SK-N-SH (cell line): ENCODE data around the gene NTRK3.

Experiments
- CHD2 ChIP-seq: fragments of 150-350 bp; IDR thresholded peaks from 2 replicates; pipeline ENCODE4 v1.6.1; 2018; ENCODE audit warnings: low read length; ENCODE audit not compliant: partially characterized antibody
- EP300 ChIP-seq, 2 experiments: IDR thresholded peaks; 2 replicates each; pipeline versions ENCODE4 v1.4.0 to v1.6.1; 2012; ENCODE audit warnings: borderline replicate concordance in 1 of 2, low read depth in 1 of 2, low read length in 1 of 2
- NRF1 ChIP-seq: IDR thresholded peaks from 2 replicates; pipeline ENCODE4 v1.6.1; 2012; ENCODE audit warnings: low read depth, mild to moderate bottlenecking, low read length
- POLR2AphosphoS5 ChIP-seq: IDR thresholded peaks from 2 replicates; pipeline ENCODE4 v1.6.1; 2012; ENCODE audit warnings: low read depth, low read length
- SIN3A ChIP-seq: IDR thresholded peaks from 2 replicates; pipeline ENCODE4 v1.6.1; 2012; ENCODE audit warnings: low read depth, mild to moderate bottlenecking, low read length, moderate library complexity, borderline replicate concordance
- TEAD4 ChIP-seq: IDR thresholded peaks from 2 replicates; pipeline ENCODE4 v1.4.0; 2012; ENCODE audit warnings: mild to moderate bottlenecking, borderline replicate concordance; ENCODE audit not compliant: insufficient read depth
- TF ChIP-seq, protein P1 (sequence below): fragments of 200-600 bp; sonication (generic); IDR thresholded peaks from 2 replicates; pipeline ENCODE4 v1.6.1; 2017; ENCODE audit warnings: antibody characterized with exemption, mild to moderate bottlenecking, moderate library complexity
- TF ChIP-seq, protein P2 (sequence below): fragments of 150-350 bp; IDR thresholded peaks from 2 replicates; pipeline ENCODE4 v1.6.1; 2017; ENCODE audit warnings: antibody characterized with exemption, low read length, low read depth, borderline replicate concordance
- TF ChIP-seq, protein P3 (sequence below): IDR thresholded peaks from 2 replicates; pipeline ENCODE4 v1.4.0; 2012; ENCODE audit warnings: low read depth, borderline replicate concordance
- TF ChIP-seq, protein P4 (sequence below): IDR thresholded peaks from 2 replicates; pipeline ENCODE4 v1.6.1; 2012; ENCODE audit warnings: mild to moderate bottlenecking, low read depth, low read length, moderate library complexity

DNA sequence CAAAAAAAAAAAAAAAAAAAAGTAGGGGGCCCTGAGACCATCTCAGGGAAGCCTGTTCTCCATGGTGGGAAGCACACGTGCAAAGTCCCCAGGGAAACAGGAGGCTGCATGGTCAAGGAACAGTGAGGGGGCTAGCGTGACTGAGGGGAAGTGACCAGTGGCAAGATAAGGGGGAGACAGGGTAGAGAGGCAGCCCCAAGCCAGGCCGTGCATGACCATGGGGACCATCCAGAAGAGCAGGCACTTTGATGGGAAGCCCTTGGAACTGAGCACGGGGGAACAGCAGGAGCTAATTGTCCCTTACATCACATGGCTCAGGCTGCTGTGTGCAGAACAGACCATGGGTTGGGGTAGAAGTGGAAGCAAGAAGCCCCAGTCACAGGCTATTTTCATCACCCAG, 196.2 kb downstream of the NTRK3 start:
- TF ChIP-seq, protein P1, sequence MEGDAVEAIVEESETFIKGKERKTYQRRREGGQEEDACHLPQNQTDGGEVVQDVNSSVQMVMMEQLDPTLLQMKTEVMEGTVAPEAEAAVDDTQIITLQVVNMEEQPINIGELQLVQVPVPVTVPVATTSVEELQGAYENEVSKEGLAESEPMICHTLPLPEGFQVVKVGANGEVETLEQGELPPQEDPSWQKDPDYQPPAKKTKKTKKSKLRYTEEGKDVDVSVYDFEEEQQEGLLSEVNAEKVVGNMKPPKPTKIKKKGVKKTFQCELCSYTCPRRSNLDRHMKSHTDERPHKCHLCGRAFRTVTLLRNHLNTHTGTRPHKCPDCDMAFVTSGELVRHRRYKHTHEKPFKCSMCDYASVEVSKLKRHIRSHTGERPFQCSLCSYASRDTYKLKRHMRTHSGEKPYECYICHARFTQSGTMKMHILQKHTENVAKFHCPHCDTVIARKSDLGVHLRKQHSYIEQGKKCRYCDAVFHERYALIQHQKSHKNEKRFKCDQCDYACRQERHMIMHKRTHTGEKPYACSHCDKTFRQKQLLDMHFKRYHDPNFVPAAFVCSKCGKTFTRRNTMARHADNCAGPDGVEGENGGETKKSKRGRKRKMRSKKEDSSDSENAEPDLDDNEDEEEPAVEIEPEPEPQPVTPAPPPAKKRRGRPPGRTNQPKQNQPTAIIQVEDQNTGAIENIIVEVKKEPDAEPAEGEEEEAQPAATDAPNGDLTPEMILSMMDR: no peak
- TF ChIP-seq SIN3A: no peak
- TF ChIP-seq, protein P2, sequence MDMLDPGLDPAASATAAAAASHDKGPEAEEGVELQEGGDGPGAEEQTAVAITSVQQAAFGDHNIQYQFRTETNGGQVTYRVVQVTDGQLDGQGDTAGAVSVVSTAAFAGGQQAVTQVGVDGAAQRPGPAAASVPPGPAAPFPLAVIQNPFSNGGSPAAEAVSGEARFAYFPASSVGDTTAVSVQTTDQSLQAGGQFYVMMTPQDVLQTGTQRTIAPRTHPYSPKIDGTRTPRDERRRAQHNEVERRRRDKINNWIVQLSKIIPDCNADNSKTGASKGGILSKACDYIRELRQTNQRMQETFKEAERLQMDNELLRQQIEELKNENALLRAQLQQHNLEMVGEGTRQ: no peak
- TF ChIP-seq TEAD4: no peak
- TF ChIP-seq, protein P3, sequence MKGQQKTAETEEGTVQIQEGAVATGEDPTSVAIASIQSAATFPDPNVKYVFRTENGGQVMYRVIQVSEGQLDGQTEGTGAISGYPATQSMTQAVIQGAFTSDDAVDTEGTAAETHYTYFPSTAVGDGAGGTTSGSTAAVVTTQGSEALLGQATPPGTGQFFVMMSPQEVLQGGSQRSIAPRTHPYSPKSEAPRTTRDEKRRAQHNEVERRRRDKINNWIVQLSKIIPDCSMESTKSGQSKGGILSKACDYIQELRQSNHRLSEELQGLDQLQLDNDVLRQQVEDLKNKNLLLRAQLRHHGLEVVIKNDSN: no peak
- no peak for TF ChIP-seq CHD2
- TF ChIP-seq NRF1: no peak
- no peak for TF ChIP-seq EP300 (IDR thresholded peaks at IDR 0.05; ENCODE audit: borderline replicate concordance in 1 of 2, low read depth in 1 of 2, low read length in 1 of 2)
- no peak for TF ChIP-seq POLR2AphosphoS5
- TF ChIP-seq, protein P4, sequence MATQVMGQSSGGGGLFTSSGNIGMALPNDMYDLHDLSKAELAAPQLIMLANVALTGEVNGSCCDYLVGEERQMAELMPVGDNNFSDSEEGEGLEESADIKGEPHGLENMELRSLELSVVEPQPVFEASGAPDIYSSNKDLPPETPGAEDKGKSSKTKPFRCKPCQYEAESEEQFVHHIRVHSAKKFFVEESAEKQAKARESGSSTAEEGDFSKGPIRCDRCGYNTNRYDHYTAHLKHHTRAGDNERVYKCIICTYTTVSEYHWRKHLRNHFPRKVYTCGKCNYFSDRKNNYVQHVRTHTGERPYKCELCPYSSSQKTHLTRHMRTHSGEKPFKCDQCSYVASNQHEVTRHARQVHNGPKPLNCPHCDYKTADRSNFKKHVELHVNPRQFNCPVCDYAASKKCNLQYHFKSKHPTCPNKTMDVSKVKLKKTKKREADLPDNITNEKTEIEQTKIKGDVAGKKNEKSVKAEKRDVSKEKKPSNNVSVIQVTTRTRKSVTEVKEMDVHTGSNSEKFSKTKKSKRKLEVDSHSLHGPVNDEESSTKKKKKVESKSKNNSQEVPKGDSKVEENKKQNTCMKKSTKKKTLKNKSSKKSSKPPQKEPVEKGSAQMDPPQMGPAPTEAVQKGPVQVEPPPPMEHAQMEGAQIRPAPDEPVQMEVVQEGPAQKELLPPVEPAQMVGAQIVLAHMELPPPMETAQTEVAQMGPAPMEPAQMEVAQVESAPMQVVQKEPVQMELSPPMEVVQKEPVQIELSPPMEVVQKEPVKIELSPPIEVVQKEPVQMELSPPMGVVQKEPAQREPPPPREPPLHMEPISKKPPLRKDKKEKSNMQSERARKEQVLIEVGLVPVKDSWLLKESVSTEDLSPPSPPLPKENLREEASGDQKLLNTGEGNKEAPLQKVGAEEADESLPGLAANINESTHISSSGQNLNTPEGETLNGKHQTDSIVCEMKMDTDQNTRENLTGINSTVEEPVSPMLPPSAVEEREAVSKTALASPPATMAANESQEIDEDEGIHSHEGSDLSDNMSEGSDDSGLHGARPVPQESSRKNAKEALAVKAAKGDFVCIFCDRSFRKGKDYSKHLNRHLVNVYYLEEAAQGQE: no peak
